PC-3 (cell line): Measurements from ENCODE around the gene HSPA1A. TPM values are rescaled to one million over a fixed set of nuclear protein-coding genes. Genes with fewer than 3 reads are reported as not detected.
A peak's percentile ranks its signal among the peaks of the same experiment; 100 is the strongest.
"Not testable (repeated sequence)": the region's sequence is repeated elsewhere in the genome, so short reads cannot be mapped to it uniquely, and the experiment has no call there.

Source experiments
- ATAC-seq: fragments of 200-7000 bp; cut with Tn5 transposase; 2 replicates; pipeline ENCODE4 v1.9.1; 2020; ENCODE audit warnings: mild to moderate bottlenecking, moderate library complexity
- BruUV-seq: library from RNA; stranded (reverse); fragments of 400-500 nt; replicated peaks from 2 replicates; lab custom pipeline; 2021; lab: Mats Ljungman, UMichigan
- CTCF ChIA-PET: fragments of 300-600 bp; sonication (Branson Sonifier 250); formaldehyde crosslinking; loops from one replicate; lab custom pipeline; 2022; ENCODE audit warnings: antibody characterized with exemption; lab: Charles Lee
- POLR2A ChIA-PET: fragments of 300-600 bp; sonication (Branson Sonifier 250); formaldehyde crosslinking; loops from one replicate; lab custom pipeline; 2022; ENCODE audit warnings: antibody characterized with exemption; ENCODE audit not compliant: unreplicated experiment; lab: Charles Lee
- DNase-seq: peaks from one replicate; pipeline ENCODE4 v3.0.0-alpha.2; 2015
- H2AFZ ChIP-seq: fragments of 300-600 bp; sonication (generic); 2 replicates; pipeline ENCODE4 v1.6.0; 2016; ENCODE audit warnings: antibody characterized with exemption, low read length
- H3F3A ChIP-seq: fragments of 300-600 bp; sonication (generic); one replicate; pipeline ENCODE4 v1.6.0; 2017; ENCODE audit warnings: antibody characterized with exemption, low read length, control low read depth, mild to moderate bottlenecking; ENCODE audit not compliant: unreplicated experiment
- H3K27ac ChIP-seq: fragments of 300-600 bp; sonication (generic); 2 replicates; pipeline ENCODE4 v1.5.1; 2016; ENCODE audit warnings: mild to moderate bottlenecking, low read length
- H3K27me3 ChIP-seq: fragments of 300-600 bp; sonication (generic); 2 replicates; pipeline ENCODE4 v1.6.1; 2016; ENCODE audit warnings: low read length, mixed read lengths
- H3K36me3 ChIP-seq: fragments of 300-600 bp; sonication (generic); 2 replicates; pipeline ENCODE4 v1.6.1; 2016; ENCODE audit warnings: low read depth, mixed run types, low read length, mixed read lengths
- H3K4me1 ChIP-seq: fragments of 300-600 bp; sonication (generic); 2 replicates; pipeline ENCODE4 v1.5.1; 2016; ENCODE audit warnings: low read length; ENCODE audit not compliant: insufficient read depth
- H3K4me2 ChIP-seq: fragments of 300-600 bp; sonication (generic); 2 replicates; pipeline ENCODE4 v1.6.0; 2016; ENCODE audit warnings: low read length
- H3K4me3 ChIP-seq: fragments of 300-600 bp; sonication (generic); 2 replicates; pipeline ENCODE4 v1.5.1; 2016; ENCODE audit warnings: mild to moderate bottlenecking, low read length, mixed read lengths
- H3K79me2 ChIP-seq: fragments of 300-600 bp; sonication (generic); 2 replicates; pipeline ENCODE4 v1.6.1; 2017; ENCODE audit warnings: low read length, mixed read lengths
- H3K9ac ChIP-seq: fragments of 300-600 bp; sonication (generic); 2 replicates; pipeline ENCODE4 v1.6.0; 2016; ENCODE audit warnings: mild to moderate bottlenecking, low read length
- H3K9me2 ChIP-seq: fragments of 300-600 bp; sonication (generic); replicated peaks from 2 replicates; pipeline ENCODE4 v1.6.1; 2016; ENCODE audit warnings: mixed run types, low read length, mixed read lengths
- H3K9me3 ChIP-seq: fragments of 300-600 bp; sonication (generic); 2 replicates; pipeline ENCODE4 v1.6.1; 2016; ENCODE audit warnings: low read length, mixed read lengths
- H4K20me1 ChIP-seq: fragments of 300-600 bp; sonication (generic); 2 replicates; pipeline ENCODE4 v1.6.1; 2016; ENCODE audit warnings: low read length, mixed read lengths
- EZH2 ChIP-seq: fragments of 300-600 bp; sonication (generic); IDR thresholded peaks from one replicate; pipeline ENCODE4 v1.6.1; 2017; ENCODE audit warnings: antibody characterized with exemption, mild to moderate bottlenecking, low read length; ENCODE audit not compliant: unreplicated experiment
- EZH2phosphoT487 ChIP-seq: fragments of 300-600 bp; sonication (generic); IDR thresholded peaks from 2 replicates; pipeline ENCODE4 v1.6.1; 2018; ENCODE audit warnings: mild to moderate bottlenecking, antibody characterized with exemption, low read length, borderline replicate concordance
- intact Hi-C: fragments of 100-400 bp; cut with micrococcal nuclease; formaldehyde crosslinking; loops from 2 replicates; pipeline ENCODE4 v1.9.0; 2023
- total RNA-seq: library from RNA; depleted of rRNA; stranded (reverse); fragments of >200 nt; gene quantifications from 2 replicates; pipeline ENCODE4 v1.2.3, GENCODE V29; 2014
- TF ChIP-seq, protein P1 (sequence below): fragments of 300-600 bp; sonication (generic); conservative IDR thresholded peaks from 2 replicates; pipeline ENCODE4 v1.5.1; 2017; ENCODE audit warnings: antibody characterized with exemption, low read depth, mild to moderate bottlenecking, low read length

Gene HSPA1A
- total RNA-seq, 1 experiment from 2014 or later, result 269 TPM

DNA sequence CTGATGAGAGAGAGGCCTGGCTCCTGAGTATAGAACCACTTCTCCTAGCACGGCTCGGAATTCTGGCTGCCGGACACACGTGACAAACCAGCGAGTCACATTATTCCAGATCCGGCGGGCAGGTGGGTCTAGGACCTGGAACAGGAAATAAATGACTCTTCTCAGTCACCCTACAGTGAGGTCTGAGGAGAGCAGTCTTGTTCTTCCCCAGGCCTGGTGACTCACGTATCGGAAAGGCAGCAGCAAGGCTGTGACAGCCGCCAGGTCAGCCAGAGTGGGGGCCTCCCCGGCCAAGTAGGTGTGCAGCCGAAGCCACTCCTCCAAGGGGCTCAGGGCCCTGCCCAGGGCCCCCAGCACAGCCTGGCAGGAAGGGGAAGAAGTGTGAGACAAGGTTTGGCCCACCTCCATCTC is 22.6 kb upstream of the HSPA1A start:
- Histone ChIP-seq H3K27ac (peak overlapping the region; percentile 80), H4K20me1 (no peaks in the 10 kb centered on the region), H3K9me3 (no peaks in the 10 kb centered on the region), H3K36me3 (peaks cover 20% of the 10 kb centered on the region; the same call in 1 of the 2 replicates), H3F3A (no peaks in the 10 kb centered on the region), H3K9me2 (no peaks in the 10 kb centered on the region), H3K4me2 (peak overlapping the region; percentile 95), H3K4me3 (peak overlapping the region; percentile 87), H3K9ac (peak overlapping the region; percentile 77), H3K79me2 (peaks cover 56% of the 10 kb centered on the region), H3K27me3 (no peaks in the 10 kb centered on the region), H3K4me1 (peaks cover 24% of the 10 kb centered on the region), H2AFZ (no peak overlapping the region)
- POLR2A ChIA-PET, result no interaction called here
- intact Hi-C loops, result no loop called here
- no TSS peak for BruUV-seq
- CTCF ChIA-PET, result no interaction called here
- DNase-seq (peak; percentile 96), ATAC-seq (peak; percentile 76)
- no peak for TF ChIP-seq EZH2
- TF ChIP-seq, protein P1, sequence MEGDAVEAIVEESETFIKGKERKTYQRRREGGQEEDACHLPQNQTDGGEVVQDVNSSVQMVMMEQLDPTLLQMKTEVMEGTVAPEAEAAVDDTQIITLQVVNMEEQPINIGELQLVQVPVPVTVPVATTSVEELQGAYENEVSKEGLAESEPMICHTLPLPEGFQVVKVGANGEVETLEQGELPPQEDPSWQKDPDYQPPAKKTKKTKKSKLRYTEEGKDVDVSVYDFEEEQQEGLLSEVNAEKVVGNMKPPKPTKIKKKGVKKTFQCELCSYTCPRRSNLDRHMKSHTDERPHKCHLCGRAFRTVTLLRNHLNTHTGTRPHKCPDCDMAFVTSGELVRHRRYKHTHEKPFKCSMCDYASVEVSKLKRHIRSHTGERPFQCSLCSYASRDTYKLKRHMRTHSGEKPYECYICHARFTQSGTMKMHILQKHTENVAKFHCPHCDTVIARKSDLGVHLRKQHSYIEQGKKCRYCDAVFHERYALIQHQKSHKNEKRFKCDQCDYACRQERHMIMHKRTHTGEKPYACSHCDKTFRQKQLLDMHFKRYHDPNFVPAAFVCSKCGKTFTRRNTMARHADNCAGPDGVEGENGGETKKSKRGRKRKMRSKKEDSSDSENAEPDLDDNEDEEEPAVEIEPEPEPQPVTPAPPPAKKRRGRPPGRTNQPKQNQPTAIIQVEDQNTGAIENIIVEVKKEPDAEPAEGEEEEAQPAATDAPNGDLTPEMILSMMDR, result no peak
- TF ChIP-seq EZH2phosphoT487, result no peak

DNA sequence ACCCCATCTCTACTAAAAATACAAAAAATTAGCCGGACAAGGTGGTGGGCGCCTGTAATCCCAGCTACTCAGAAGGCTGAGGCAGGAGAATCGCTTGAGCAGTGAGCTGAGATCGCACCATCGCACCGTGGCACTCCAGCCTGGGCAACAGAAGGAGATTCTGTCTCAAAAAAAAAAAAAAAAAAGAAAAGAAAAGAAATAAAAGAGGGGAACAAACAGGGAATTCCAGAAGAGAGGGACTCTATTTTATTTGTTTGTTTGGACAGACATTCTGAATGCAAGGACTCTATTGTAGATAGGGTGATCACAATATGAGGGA is 21.5 kb upstream of the HSPA1A start:
- ATAC-seq, H4K20me1 ChIP-seq, H2AFZ ChIP-seq, H3K9me2 ChIP-seq, POLR2A ChIA-PET, H3K9me3 ChIP-seq, H3F3A ChIP-seq, H3K27me3 ChIP-seq, CTCF ChIA-PET, BruUV-seq, DNase-seq: not testable (repeated sequence)
- Histone ChIP-seq H3K4me1 (peaks cover 24% of the 10 kb centered on the region), H3K27ac (peak overlapping the region; percentile 80; the same call in 1 of the 2 replicates), H3K9ac (peak overlapping the region; percentile 99), H3K36me3 (peaks cover 23% of the 10 kb centered on the region), H3K79me2 (peaks cover 56% of the 10 kb centered on the region), H3K4me3 (peak overlapping the region; percentile 87), H3K4me2 (peak overlapping the region; percentile 95)
- intact Hi-C loops, result loop anchor here (2.0 kb wide), 2 partner anchors 21 to 37 kb away; partner anchors contain the start of genes HSPA1A and HSPA1L

DNA sequence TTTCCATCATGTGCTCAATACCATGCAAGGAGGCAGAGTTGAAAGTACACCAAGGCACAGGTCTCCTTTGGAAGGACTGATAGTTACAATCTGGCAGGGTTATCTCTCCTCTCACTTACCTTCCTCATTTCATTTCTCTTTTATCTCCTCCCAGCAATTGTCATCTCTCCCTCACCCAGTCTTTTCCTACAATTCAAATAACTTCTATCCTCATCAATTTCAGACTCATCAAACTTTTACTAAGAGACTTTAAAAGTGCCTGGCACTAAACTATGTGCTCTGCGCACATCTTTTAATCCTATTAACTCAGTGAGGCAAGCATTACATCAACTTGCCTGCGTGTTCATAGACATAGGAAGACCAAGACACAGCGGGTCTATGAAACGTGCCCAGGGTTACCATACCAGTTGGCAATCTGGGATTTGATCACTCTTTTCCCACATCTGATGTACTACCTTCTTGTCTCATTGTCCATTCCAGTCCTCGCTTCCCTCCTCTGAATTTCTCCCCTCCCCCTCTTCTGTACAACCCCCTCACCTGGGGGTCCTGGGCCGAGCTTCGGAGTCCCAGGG is 21.0 kb upstream of the HSPA1A start:
- ChIA-PET POLR2A (interaction anchor here (0.6 kb wide), 1 partner anchor 20 kb away, joined by 11 read pairs; no protein-coding TSS in a partner anchor), CTCF (interaction anchor here (0.5 kb wide), 1 partner anchor 20 kb away, joined by 3 read pairs; no protein-coding TSS in a partner anchor)
- Histone ChIP-seq H3K4me3 (peak overlapping the region; percentile 87), H3K27me3 (no peaks in the 10 kb centered on the region), H2AFZ (peak overlapping the region; percentile 91; the same call in 1 of the 2 replicates), H4K20me1 (no peaks in the 10 kb centered on the region), H3K9me3 (no peaks in the 10 kb centered on the region), H3K79me2 (peaks cover 51% of the 10 kb centered on the region), H3K4me1 (peaks cover 24% of the 10 kb centered on the region), H3K36me3 (peaks cover 19% of the 10 kb centered on the region), H3K9me2 (no peaks in the 10 kb centered on the region), H3K4me2 (peak overlapping the region; percentile 95), H3F3A (no peaks in the 10 kb centered on the region), H3K27ac (peak overlapping the region; percentile 84), H3K9ac (peak overlapping the region; percentile 99)
- intact Hi-C loops, result loop anchor here (2.0 kb wide), 2 partner anchors 20 to 36 kb away; partner anchors contain the start of genes HSPA1A and HSPA1L
- no peak for TF ChIP-seq EZH2
- TF ChIP-seq, protein P1, result no peak
- no peak for TF ChIP-seq EZH2phosphoT487
- TSS peak; percentile 52 for BruUV-seq
- peak; percentile 35 for DNase-seq
- peak; percentile 16; the same call in 1 of the 2 replicates for ATAC-seq
